ENCODE measurements around the gene PSKH1. TPM values are rescaled to one million over a fixed set of nuclear protein-coding genes. Genes with fewer than 3 reads are reported as not detected.

The PSKH1 gene
- total and polyA plus RNA-seq, 9 of the 15 experiments (the other 6 are each of a cell fraction or from before 2014, with no cell fraction given), result 0.96 to 20.9 (median 9.4) TPM

- Histone ChIP-seq H3K27ac (ENCODE audit: extremely low read depth, low read depth, low read length) (peak overlapping the region; percentile 66), H3K4me3 (peak overlapping the region; percentile 85), H3K4me1 (replicated peaks in 1 of 2; ENCODE audit: control insufficient read depth in 2 of 2, insufficient read depth in 2 of 2, low read length in 2 of 2) (peaks cover 17 to 65% of the 10 kb centered on the region in 2 experiments), H3K79me2 (ENCODE audit: control insufficient read depth, insufficient read depth, low read length) (peaks cover 42% of the 10 kb centered on the region), H3K36me3 (ENCODE audit: control insufficient read depth, insufficient read depth, low read length) (peaks cover 31% of the 10 kb centered on the region; the same call in 2 of the 3 replicates), H3K9me1 (ENCODE audit: control insufficient read depth, insufficient read depth, low read length) (no peaks in the 10 kb centered on the region), H3K27me3 (ENCODE audit: control insufficient read depth in 2 of 2, insufficient read depth in 2 of 2, low read length in 2 of 2) (no peaks in the 10 kb centered on the region), H3K9me3 (replicated peaks; ENCODE audit: control insufficient read depth, insufficient read depth, low read depth, low read length) (no peaks in the 10 kb centered on the region), H2AFZ (ENCODE audit: low read depth, low read length) (peak overlapping the region; percentile 95), H4K20me1 (replicated peaks; ENCODE audit: control insufficient read depth, insufficient read depth, low read length) (no peaks in the 10 kb centered on the region; the same call in 1 of the 2 replicates), H3K9ac (ENCODE audit: insufficient read depth in 1 of 2, low read depth in 2 of 2, low read length in 2 of 2) (peak overlapping the region; percentile 90 to 98), H3K4me2 (ENCODE audit: insufficient read depth, low read length) (peak overlapping the region; percentile 99)
- in situ Hi-C loops (cut with MboI) (no loop called here), intact Hi-C loops (cut with micrococcal nuclease) (loop anchor here (5.0 to 10.0 kb wide), 2 partner anchors 108 to 410 kb away; partner anchors contain the start of gene RIPOR1)
- BruUV-seq (replicated peaks), result TSS peak; percentile 65
- ChIA-PET CTCF (ENCODE audit: low intra/inter-chr PET ratio) (interaction anchor here (0.7 kb wide), 1 partner anchor 295 kb away, joined by 3 read pairs; no protein-coding TSS in a partner anchor), POLR2A (interaction anchor here (0.5 to 1.7 kb wide), 22 partner anchors 7 to 421 kb away, joined by 3 to 8 read pairs (median 3); partner anchors contain the start of genes LCAT and PSKH1)
- FAIRE-seq, result peak; percentile 71
- WGBS (ENCODE audit: insufficient coverage, low coverage, missing lambda C conversion rate), result 6% methylated on average over 13 of the region's 13 CpGs
- DNase-seq (ENCODE audit: extremely low read depth in 1 of 4, low spot score in 3 of 4), result peak; percentile 37 to 47 (median 44)
- TF ChIP-seq ZNF354B (CRISPR knock-in tag; IDR thresholded peaks at IDR 0.05), result no peak
- no peak for TF ChIP-seq SRSF3 (IDR thresholded peaks at IDR 0.05; ENCODE audit: insufficient read depth, low read length)
- TF ChIP-seq CREBBP (IDR thresholded peaks at IDR 0.05; ENCODE audit: low read depth, low read length), result no peak
- no peak for TF ChIP-seq DDX20 (tag; IDR thresholded peaks at IDR 0.05; ENCODE audit: low read depth)
- no peak for TF ChIP-seq TCFL5 (CRISPR knock-in tag; conservative IDR thresholded peaks at IDR 0.05)
- peak in 1 of 2 experiments; percentile 47; a peak in 1 of 4 replicates for TF ChIP-seq SIN3A (IDR thresholded peaks at IDR 0.05; ENCODE audit: borderline replicate concordance in 2 of 2, control insufficient read depth in 1 of 2, low read depth in 2 of 2, low read length in 2 of 2)
- TF ChIP-seq TSC22D4 (tag; IDR thresholded peaks at IDR 0.05), result no peak
- no peak for TF ChIP-seq ZFX (CRISPR knock-in tag; IDR thresholded peaks at IDR 0.05)
- TF ChIP-seq BCOR (IDR thresholded peaks at IDR 0.05), result no peak
- 0 out of 2 replicates have a peak, but pooled peaks have one; percentile 37 for TF ChIP-seq MED1 (CRISPR knock-in tag; IDR thresholded peaks at IDR 0.05; ENCODE audit: borderline replicate concordance)
- TF ChIP-seq SMAD4 (CRISPR knock-in tag; conservative IDR thresholded peaks at IDR 0.05), result no peak
- TF ChIP-seq KLF13 (tag; IDR thresholded peaks at IDR 0.05; ENCODE audit: borderline replicate concordance, low read depth), result no peak
- no peak for TF ChIP-seq BCLAF1 (IDR thresholded peaks at IDR 0.05; ENCODE audit: borderline replicate concordance in 1 of 2, control insufficient read depth in 1 of 2, low read depth in 2 of 2, low read length in 1 of 2)
- no peak for TF ChIP-seq BRF2 (IDR thresholded peaks at IDR 0.05; ENCODE audit: borderline replicate concordance, insufficient read depth, insufficient read length)
- TF ChIP-seq TFAP4 (CRISPR knock-in tag; IDR thresholded peaks at IDR 0.05; ENCODE audit: borderline replicate concordance), result 0 out of 2 replicates have a peak, but pooled peaks have one; percentile 10
- peak; percentile 16 for ATAC-seq
These were observed 41.4 kb downstream of the PSKH1 start for GRCh38 chr16:67934306-67935100.
